Measurements from ENCODE around the gene HACD3. TPM values are rescaled to one million over a fixed set of nuclear protein-coding genes. Genes with fewer than 3 reads are reported as not detected.
"Not testable (repeated sequence)": the region's sequence is repeated elsewhere in the genome, so short reads cannot be mapped to it uniquely, and the experiment has no call there.

The HACD3 gene
- total RNA-seq, 1 donor from 2014 or later, result 56.8 TPM

DNA sequence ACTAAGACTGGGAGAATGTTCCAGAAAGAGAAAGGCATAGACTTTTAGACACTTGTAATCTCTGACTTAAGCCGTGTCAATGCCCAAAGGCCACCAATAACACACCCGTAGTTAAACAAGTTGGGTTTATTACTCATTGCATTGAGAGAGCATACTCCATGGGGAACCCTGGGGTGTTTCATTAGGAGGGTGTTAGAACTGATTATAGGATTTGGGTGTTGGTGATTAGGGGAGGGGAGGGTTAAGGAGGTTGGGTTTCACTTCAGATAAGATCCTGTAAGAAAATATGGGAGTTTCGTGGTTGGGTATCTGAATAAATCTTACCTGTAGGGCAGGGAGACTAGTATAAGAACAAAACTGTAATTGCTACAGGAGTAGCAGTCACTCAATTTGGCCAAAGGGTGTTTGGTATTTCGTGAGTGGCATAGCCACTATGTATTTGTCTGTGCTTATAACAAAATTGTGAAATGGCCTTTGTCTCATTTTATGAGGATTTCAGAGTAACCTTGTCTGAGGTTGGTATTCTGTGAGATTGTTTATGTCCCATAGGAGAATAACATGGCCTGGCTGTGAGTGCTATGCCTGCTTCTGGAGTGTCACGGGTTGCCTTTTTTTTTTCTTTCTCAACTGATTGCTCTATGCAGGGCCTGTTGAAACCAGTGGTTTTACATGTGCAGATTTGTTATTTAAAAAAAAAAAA lies 2.9 kb downstream of the HACD3 start:
- H3K36me3 ChIP-seq, result no peaks in the 10 kb centered on the region
- DNase-seq, result no peak
- peaks cover 17% of the 10 kb centered on the region for H3K4me1 ChIP-seq
- intact Hi-C loops (cut with DNase I), result no loop called here
- H3K9me3 ChIP-seq, result no peaks in the 10 kb centered on the region
- ATAC-seq, result no peak
- no peaks in the 10 kb centered on the region for H3K27me3 ChIP-seq
- H3K27ac ChIP-seq, result no peak overlapping the region
- no peak overlapping the region for H3K4me3 ChIP-seq
- TF ChIP-seq, protein P1, sequence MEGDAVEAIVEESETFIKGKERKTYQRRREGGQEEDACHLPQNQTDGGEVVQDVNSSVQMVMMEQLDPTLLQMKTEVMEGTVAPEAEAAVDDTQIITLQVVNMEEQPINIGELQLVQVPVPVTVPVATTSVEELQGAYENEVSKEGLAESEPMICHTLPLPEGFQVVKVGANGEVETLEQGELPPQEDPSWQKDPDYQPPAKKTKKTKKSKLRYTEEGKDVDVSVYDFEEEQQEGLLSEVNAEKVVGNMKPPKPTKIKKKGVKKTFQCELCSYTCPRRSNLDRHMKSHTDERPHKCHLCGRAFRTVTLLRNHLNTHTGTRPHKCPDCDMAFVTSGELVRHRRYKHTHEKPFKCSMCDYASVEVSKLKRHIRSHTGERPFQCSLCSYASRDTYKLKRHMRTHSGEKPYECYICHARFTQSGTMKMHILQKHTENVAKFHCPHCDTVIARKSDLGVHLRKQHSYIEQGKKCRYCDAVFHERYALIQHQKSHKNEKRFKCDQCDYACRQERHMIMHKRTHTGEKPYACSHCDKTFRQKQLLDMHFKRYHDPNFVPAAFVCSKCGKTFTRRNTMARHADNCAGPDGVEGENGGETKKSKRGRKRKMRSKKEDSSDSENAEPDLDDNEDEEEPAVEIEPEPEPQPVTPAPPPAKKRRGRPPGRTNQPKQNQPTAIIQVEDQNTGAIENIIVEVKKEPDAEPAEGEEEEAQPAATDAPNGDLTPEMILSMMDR (IDR thresholded peaks at IDR 0.05), result no peak

DNA sequence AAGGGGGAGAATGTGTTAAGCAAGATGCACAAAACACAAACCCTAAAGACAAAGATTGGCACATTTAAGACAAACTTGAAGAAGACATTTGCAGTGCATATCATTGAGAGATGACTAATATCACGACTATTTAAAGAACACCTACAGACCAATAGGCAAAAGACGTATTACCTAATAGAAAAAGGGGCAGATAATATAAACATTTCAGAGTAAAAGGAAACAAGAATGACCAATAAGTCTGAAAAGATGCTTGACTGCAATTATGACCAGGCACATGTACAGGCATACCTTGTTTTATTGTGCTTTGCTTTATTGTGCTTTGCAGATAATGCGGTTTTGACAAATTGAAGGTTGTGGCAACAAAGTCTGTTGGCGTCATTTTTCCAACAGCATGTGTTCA lies 4.9 kb downstream of the HACD3 start:
- Histone ChIP-seq H3K4me1 (peaks cover 12% of the 10 kb centered on the region), H3K36me3 (no peaks in the 10 kb centered on the region), H3K9me3 (no peaks in the 10 kb centered on the region), H3K27me3 (no peaks in the 10 kb centered on the region), H3K4me3 (no peak overlapping the region), H3K27ac (no peak overlapping the region)
- DNase-seq, result no peak
- no peak for ATAC-seq
- TF ChIP-seq, protein P1 (IDR thresholded peaks at IDR 0.05), result no peak
- intact Hi-C loops (cut with DNase I), result no loop called here

DNA sequence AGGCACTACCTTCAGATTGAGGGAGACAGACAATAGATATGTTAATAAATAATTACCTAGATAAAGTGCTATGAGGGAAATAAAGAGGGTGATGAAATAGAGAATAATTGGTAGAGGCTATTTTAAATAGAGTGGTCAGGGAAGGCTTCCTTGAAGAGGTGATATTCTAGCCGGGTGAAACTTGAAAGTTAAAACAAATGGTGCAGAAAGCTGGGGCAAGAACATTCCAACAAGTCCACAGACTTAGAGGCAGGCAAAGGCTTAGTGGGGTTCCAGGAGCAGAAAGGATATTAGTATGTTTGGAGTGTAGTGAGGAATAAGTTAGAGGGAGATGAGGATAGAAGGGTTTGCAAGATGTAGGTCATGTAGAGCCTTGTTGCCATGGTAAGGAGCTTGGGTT lies 10.1 kb downstream of the HACD3 start:
- DNase-seq, result no peak
- intact Hi-C loops (cut with DNase I), result no loop called here
- TF ChIP-seq, protein P1 (IDR thresholded peaks at IDR 0.05), result no peak
- no peaks in the 10 kb centered on the region for H3K27me3 ChIP-seq
- no peaks in the 10 kb centered on the region for H3K4me1 ChIP-seq
- no peak for ATAC-seq
- no peak overlapping the region for H3K4me3 ChIP-seq
- H3K27ac ChIP-seq, result no peak overlapping the region
- H3K9me3 ChIP-seq, result no peaks in the 10 kb centered on the region
- H3K36me3 ChIP-seq, result no peaks in the 10 kb centered on the region

DNA sequence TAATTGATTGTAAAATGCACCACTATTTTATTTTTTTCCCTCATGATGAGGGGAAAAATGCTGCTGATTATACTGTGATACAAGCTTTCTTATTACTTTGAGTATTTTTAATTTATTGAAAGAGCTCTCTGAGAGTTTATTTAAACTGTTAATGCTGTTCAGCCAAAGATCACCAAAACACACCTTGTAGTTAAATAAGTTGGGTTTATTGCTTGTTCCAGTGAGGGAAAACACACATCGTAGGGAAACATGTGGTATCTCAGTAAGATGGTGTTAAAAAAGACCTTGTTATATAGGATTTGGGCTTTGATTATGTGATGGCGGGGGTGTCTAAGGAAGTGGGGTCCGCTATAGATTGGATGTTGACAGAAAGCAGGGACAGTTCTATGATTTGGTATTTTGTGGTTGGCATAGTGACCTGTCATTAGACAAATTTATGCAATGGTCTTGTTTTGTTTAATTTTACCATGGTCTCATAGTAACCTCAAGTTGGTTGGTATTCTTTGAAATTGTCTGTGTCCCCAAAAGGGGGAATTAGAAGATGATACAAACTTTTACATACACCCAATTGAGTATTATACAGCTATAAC lies 11.1 kb downstream of the HACD3 start:
- no peaks in the 10 kb centered on the region for H3K36me3 ChIP-seq
- H3K4me1 ChIP-seq, result no peaks in the 10 kb centered on the region
- no peak for ATAC-seq
- no peak overlapping the region for H3K4me3 ChIP-seq
- intact Hi-C loops (cut with DNase I), result no loop called here
- H3K27me3 ChIP-seq, result no peaks in the 10 kb centered on the region
- TF ChIP-seq, protein P1 (IDR thresholded peaks at IDR 0.05), result no peak
- H3K9me3 ChIP-seq, result no peaks in the 10 kb centered on the region
- H3K27ac ChIP-seq, result no peak overlapping the region
- DNase-seq, result no peak

DNA sequence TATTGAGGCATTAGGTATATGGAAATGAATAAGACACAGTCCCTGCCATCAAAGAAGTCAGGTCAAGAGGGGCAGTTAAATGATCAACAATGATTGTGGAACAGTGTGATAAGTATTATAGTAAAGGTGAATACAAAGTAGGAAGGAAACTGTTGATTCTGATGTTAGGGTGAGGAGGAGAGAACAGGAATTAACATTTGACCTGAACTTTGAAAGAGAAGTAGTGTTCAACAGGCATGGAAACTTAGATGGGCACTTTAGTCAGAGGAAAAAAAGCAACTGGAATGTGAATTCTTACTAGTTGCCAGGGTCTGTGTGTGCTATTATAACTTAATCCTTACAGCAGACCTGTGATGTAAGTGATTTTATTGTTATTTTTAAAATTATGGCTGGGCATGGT lies 17.6 kb downstream of the HACD3 start:
- Histone ChIP-seq H3K36me3 (no peaks in the 10 kb centered on the region), H3K27me3 (no peaks in the 10 kb centered on the region), H3K4me1 (no peaks in the 10 kb centered on the region), H3K9me3 (no peaks in the 10 kb centered on the region), H3K27ac (no peak overlapping the region), H3K4me3 (no peak overlapping the region)
- intact Hi-C loops (cut with DNase I), result no loop called here
- no peak for ATAC-seq
- TF ChIP-seq, protein P1 (IDR thresholded peaks at IDR 0.05), result no peak
- DNase-seq, result no peak

DNA sequence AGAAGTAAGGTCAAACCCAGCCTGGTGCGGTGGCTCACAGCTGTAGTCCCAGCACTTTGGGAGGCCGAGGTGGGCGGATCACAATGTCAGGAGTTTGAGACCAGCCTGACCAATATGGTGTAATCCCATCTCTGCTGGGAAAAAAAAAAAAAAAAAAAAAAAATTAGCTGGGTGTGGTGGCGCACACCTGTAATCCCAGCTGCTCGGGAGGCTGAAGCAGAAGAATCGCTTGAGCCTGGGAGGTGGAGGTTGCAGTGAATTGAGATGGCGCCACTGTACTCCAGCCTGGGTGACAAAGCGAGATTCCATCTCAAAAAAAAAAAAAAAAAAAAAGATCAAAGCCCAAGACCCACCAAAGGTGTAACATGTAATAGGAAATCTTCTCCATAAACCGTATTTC lies 19.0 kb downstream of the HACD3 start:
- H3K27me3 ChIP-seq; DNase-seq; H3K27ac ChIP-seq; H3K4me3 ChIP-seq; H3K36me3 ChIP-seq; H3K9me3 ChIP-seq; ATAC-seq; H3K4me1 ChIP-seq; intact Hi-C loops (cut with DNase I): not testable (repeated sequence)
